WTC11 (cell line): ENCODE data around the gene SPATA24.
A peak's percentile ranks its signal among the peaks of the same experiment; 100 is the strongest.

Source experiments
- CREM ChIP-seq: sonication (generic); formaldehyde crosslinking; IDR thresholded peaks from 2 replicates; pipeline ENCODE4 v1.8.1; 2022; ENCODE audit warnings: mild to moderate bottlenecking, missing genetic modification reagents, moderate library complexity
- ELF4 ChIP-seq: sonication (generic); formaldehyde crosslinking; IDR thresholded peaks from 2 replicates; pipeline ENCODE4 v1.8.1; 2022; ENCODE audit warnings: low read depth, mild to moderate bottlenecking, moderate library complexity, missing genetic modification reagents
- ESRRA ChIP-seq: sonication (generic); formaldehyde crosslinking; IDR thresholded peaks from 2 replicates; pipeline ENCODE4 v1.8.1; 2022; ENCODE audit warnings: mild to moderate bottlenecking, missing genetic modification reagents, borderline replicate concordance
- JUN ChIP-seq: sonication (generic); formaldehyde crosslinking; IDR thresholded peaks from 2 replicates; pipeline ENCODE4 v1.8.0; 2023; ENCODE audit warnings: mild to moderate bottlenecking, missing genetic modification reagents
- MXD4 ChIP-seq: fragments of 250-450 bp; sonication (Bioruptor Pico); IDR thresholded peaks from 2 replicates; pipeline ENCODE4 v1.8.0; 2021; ENCODE audit warnings: mild to moderate bottlenecking, moderate library complexity, borderline replicate concordance
- MYBL2 ChIP-seq: sonication (generic); formaldehyde crosslinking; IDR thresholded peaks from 2 replicates; pipeline ENCODE4 v1.8.1; 2023; ENCODE audit warnings: mild to moderate bottlenecking, moderate library complexity, missing genetic modification reagents
- NFYB ChIP-seq: sonication (generic); formaldehyde crosslinking; conservative IDR thresholded peaks from 2 replicates; pipeline ENCODE4 v1.8.0; 2022; ENCODE audit warnings: low read depth, missing genetic modification reagents
- NR3C1 ChIP-seq: sonication (generic); formaldehyde crosslinking; conservative IDR thresholded peaks from 2 replicates; pipeline ENCODE4 v1.8.1; 2023; ENCODE audit warnings: low read depth, mild to moderate bottlenecking, missing genetic modification reagents
- TEAD4 ChIP-seq: sonication (generic); formaldehyde crosslinking; IDR thresholded peaks from 2 replicates; pipeline ENCODE4 v1.8.0; 2022; ENCODE audit warnings: mild to moderate bottlenecking, missing genetic modification reagents
- USF1 ChIP-seq: sonication (generic); formaldehyde crosslinking; IDR thresholded peaks from 2 replicates; pipeline ENCODE4 v1.8.0; 2022; ENCODE audit warnings: mild to moderate bottlenecking, missing genetic modification reagents
- ZBTB43 ChIP-seq: sonication (generic); formaldehyde crosslinking; IDR thresholded peaks from 2 replicates; pipeline ENCODE4 v1.8.1; 2023; ENCODE audit warnings: mild to moderate bottlenecking, missing genetic modification reagents
- TF ChIP-seq, protein P1 (sequence below): sonication (generic); formaldehyde crosslinking; IDR thresholded peaks from 2 replicates; pipeline ENCODE4 v1.8.0; 2022; ENCODE audit warnings: mild to moderate bottlenecking, missing genetic modification reagents
- TF ChIP-seq, protein P2 (sequence below): fragments of 200-600 bp; IDR thresholded peaks from 2 replicates; pipeline ENCODE4 v1.8.0; 2022; ENCODE audit warnings: antibody characterized with exemption

DNA sequence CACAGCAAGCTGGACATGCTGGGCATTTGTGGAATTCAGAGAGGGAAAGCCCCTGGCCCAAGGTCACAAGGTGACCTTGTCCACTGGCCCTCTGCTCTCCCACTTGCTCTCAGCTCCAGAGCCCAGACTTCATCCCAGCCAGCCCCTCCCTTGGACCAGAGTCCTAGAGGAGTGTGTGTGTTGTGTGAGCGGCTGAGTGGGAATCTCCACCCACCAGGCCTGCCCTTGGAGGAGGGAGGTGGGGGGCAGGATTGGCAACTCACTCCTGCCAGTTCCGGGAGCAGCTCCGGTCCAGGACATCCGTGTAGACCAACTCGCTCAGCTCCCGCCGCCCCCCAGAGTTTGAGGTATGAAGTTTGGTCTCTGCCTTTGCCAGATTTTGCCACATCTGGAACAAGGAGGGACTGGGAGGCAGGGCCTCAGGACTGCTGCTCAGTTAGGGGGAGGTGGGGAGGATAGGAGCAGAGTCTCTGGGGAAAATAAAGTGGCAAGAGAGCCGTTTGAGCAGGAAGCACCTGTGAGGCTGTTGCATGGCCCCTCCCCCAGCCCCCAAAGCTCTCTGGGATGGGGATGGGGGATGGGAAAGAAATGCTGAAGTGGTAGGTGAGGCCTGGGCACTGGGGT, 15.6 kb downstream of the SPATA24 start:
- TF ChIP-seq, protein P1, sequence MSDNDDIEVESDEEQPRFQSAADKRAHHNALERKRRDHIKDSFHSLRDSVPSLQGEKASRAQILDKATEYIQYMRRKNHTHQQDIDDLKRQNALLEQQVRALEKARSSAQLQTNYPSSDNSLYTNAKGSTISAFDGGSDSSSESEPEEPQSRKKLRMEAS (CRISPR knock-in tag): no peak
- TF ChIP-seq, protein P2, sequence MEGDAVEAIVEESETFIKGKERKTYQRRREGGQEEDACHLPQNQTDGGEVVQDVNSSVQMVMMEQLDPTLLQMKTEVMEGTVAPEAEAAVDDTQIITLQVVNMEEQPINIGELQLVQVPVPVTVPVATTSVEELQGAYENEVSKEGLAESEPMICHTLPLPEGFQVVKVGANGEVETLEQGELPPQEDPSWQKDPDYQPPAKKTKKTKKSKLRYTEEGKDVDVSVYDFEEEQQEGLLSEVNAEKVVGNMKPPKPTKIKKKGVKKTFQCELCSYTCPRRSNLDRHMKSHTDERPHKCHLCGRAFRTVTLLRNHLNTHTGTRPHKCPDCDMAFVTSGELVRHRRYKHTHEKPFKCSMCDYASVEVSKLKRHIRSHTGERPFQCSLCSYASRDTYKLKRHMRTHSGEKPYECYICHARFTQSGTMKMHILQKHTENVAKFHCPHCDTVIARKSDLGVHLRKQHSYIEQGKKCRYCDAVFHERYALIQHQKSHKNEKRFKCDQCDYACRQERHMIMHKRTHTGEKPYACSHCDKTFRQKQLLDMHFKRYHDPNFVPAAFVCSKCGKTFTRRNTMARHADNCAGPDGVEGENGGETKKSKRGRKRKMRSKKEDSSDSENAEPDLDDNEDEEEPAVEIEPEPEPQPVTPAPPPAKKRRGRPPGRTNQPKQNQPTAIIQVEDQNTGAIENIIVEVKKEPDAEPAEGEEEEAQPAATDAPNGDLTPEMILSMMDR: no peak
- TF ChIP-seq ELF4 (no peak), JUN (CRISPR knock-in tag) (no peak), NFYB (no peak), MXD4 (no peak), USF1 (CRISPR knock-in tag) (no peak), ZBTB43 (CRISPR knock-in tag) (no peak), MYBL2 (CRISPR knock-in tag) (no peak), ESRRA (CRISPR knock-in tag) (peak; percentile 47; the same call in 1 of the 2 replicates), TEAD4 (CRISPR knock-in tag) (no peak), CREM (CRISPR knock-in tag) (no peak), NR3C1 (CRISPR knock-in tag) (no peak)
